Activated naive CD4-positive, alpha-beta T cell treated with anti-CD3 and anti-CD28 coated beads, Interleukin-2, amount 50 U/mL, for 16 hours (primary cell): ENCODE data around the gene THAP8.
"Not testable (repeated sequence)": the region's sequence is repeated elsewhere in the genome, so short reads cannot be mapped to it uniquely, and the experiment has no call there.

Source experiments
- DNase-seq: peaks from one replicate; pipeline ENCODE4 v3.0.0-alpha.2; 2020

The THAP8 gene

DNA sequence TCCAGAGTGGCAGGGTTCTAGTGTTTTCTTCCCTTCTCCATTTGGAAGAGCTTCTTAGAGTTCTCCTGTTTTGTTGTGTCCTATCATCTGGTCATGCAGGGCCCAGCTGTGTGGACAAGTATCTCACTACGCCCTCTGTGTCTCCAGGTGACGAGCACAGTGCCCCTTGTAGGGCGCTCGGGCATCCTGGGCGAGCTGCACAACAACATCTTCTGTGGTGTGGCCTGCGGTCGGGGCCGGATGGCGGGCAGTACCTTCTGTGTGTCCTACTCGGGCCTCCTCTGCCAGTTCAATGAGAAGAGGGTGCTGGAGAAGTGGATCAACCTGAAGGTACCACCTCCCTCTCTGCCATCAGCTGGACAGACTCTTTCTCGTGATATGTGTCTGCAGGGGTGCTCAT lies 13.6 kb upstream of the THAP8 start:
- no peak for DNase-seq

DNA sequence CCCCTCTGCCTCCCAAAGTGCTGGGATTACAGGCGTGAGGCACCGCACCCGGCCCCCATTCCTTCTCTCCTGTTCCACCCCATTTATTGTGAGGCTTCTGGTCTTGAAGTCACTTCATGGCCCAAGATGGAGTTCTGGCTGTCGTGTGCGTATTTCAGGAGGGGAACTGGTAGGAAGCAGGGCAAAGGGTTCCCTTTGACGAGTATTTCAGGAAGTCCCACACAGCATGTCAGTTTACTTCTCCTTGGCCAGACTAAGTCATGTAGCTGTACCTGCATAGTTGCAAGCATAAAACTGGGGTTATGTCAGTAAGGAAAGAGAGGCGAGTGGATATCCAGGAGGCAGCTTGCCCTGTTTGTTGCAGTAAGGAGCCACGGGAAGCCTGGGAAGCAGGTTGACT lies 10.7 kb upstream of the THAP8 start:
- no peak for DNase-seq

DNA sequence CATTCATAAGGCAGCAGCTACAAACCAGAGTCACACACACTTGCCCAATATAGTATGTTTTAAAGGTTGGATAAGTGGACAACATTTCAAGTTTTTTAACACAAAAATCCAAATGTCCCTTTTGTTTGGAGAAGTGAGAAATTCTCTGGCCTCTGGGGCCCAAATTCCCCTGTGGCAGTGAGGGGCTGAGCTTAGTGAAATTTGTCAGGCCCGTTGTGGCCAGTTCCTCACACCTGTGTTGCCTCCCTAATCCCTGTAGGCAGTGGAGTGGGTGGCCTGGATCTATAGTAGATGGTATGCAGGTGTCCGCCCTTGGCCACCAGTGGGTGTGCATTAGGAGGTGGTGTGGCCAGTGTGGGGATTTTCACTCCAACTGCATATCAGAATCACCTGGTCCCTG lies 7.3 kb upstream of the THAP8 start:
- DNase-seq, result no peak

DNA sequence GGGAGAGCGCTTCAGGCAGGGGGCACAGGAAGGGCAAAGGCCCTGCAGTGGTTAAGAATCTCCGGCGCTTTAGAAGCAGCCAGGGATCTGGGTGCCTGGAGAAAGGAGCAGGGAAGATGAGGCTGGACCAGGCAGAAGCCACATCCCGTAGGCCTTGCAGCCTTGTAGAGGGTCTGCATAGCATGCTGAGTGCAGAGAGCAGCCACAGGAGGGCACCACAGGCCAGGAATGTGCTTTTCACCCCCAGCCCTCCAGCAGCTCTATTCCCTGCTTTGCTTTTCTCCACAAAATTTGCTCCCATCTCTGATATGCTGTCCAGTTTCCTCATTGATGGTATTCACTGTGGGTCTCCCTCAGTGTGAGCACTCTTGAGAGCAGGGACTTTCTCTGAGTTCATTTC lies 6.3 kb upstream of the THAP8 start:
- peak; percentile 24 for DNase-seq

DNA sequence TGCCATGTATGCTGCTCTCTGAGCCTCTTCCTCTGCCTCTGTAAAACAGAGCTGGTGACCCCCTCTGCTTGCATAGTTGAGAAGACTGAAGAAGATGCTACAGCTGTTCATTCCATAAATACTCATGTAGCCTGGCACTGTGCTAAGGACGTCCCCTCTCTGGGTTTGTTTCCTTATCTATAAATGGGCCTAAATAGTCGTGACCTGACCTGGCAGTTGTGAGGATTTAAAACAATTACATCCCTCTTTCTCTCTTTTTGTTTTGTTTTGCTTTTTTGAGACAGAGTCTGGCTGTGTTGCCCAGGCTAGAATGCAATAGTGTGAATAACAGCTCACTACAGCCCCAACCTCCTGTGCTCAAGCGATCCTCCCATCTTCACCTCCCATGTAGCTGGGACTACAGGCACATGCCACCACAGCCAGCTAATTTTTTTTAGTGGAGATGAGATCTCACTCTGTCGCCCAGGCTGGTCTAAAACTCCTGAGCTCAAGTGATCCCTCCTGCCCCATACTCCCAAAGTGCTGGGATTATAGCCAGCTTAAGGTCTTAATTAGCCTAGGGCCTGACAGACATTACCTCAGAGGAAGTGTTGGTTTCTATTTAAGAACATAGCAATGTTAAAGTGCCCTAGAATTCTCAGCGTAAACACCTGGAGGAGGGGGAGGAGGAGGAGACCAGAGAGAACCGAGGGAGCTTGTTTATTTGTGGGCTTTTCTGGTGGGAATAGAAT lies 5.3 kb upstream of the THAP8 start:
- DNase-seq, result no peak

DNA sequence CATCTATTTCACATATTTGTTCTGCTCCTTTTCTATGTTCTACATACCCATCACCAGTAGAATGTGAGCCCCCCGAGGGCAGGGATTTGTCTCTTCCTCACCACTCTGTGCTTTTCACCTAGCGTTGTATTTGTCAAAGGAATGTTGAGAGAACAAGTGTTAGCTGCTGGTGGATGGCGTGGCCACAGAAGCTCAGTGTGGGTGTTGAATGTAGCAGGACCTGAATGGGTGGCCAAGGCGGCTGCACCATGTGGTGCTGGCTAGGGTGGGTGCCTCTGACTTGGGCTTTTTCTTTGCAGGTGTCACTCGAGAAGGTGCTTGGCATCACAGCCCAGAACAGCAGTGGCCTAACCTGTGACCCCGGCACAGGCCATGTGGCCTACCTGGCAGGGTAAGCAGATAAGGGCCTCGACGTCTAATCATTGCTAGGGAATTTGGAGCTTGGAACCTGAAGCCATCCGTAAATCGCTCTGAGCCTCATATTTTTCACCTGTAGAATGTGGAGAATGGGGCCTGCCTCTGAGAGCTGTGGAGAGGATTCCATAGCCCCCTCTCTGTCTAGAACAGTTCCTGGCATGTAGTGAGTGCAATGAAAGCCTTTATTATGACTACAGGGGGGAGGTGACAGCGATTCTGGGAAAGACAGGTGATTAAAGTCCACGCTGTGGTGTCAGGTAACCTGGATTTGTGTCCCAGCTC lies 4.5 kb upstream of the THAP8 start:
- no peak for DNase-seq

DNA sequence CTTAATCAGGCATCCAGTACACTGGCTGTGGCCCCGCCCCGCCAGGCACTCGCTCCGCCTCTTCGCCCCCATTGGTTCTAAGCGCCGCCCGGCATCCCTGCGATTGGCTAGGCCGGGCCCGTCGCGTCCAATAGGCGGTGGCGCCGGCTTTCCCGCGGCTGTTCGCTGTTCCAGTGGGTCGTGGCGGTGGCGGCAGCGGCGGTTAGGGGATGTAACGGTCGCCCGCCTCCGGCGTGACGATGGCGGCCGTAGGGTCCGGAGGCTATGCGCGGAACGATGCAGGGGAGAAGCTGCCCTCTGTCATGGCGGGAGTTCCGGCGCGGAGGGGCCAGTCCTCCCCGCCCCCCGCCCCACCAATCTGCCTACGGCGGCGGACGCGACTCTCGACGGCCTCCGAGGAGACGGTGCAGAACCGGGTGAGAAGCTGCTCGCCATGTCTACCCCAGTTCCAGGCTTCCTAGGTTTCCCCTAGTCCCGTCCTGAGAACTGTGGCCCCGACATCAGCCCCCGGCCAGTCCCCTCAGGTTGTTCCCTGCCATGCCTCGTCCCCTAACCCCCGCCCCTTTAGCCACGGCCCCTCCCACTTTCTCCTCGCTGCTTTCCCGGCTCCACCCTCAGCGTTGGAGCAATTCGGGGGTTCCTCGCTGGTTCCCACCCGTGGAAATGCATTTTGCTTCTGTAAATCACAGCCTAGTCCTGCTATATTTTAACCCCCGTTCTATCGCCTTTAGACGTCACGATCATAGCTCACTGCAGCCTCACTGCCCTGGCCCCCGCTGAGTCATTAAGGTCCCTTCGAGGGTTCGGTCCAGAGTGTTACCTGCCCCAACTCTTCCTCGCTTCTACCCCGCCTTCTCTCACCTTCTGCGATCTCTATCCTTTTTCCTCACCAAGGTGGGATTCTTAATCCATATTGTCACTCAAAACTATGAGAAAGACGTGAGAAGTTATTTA lies 925 bp upstream of the THAP8 start, which contains the start of gene WDR62:
WDR62 (plus strand) TSS at position 165 of the 954 bp plus-strand sequence; CDS start at position 240, 75 bp downstream.
- peak; percentile 96 for DNase-seq

DNA sequence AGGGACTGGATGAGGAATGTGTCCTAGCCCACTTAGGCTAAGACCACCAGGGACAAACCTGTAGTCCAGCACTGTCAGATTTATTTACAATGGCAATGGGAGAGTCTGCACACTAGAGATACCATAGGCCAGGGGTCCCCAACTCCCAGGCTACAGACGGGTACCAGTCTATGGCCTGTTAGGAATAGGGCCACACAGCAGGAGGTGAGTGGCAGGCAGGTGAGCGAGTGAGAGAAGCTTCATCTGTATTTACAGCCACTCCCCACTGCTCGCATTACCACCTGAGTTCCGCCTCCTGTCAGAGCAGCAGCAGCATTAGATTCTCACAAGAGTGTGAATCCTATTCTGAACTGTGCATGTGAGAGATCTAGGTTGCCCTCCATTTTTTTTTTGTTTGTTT lies 2.4 kb downstream of the THAP8 start:
- DNase-seq, result no peak

DNA sequence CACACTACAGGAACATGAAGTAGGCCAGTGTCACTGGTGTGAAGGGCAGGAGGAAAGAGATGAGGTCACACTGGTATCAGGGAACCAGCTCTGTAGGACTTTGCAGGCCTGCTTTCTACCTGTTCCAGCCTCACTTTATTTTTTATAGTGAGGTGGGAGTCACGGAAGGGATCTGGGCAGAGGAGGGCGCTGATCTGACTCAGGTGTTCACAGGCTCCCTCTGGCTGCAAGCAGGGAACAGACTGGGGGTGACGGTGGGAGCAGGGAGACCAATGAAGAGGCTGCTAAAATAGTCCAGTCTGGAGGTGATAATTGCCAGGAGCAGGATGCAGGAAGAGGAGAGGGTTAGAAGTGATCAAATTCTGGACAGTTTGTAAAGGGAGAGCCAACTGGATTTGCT lies 2.8 kb downstream of the THAP8 start:
- DNase-seq, result no peak

DNA sequence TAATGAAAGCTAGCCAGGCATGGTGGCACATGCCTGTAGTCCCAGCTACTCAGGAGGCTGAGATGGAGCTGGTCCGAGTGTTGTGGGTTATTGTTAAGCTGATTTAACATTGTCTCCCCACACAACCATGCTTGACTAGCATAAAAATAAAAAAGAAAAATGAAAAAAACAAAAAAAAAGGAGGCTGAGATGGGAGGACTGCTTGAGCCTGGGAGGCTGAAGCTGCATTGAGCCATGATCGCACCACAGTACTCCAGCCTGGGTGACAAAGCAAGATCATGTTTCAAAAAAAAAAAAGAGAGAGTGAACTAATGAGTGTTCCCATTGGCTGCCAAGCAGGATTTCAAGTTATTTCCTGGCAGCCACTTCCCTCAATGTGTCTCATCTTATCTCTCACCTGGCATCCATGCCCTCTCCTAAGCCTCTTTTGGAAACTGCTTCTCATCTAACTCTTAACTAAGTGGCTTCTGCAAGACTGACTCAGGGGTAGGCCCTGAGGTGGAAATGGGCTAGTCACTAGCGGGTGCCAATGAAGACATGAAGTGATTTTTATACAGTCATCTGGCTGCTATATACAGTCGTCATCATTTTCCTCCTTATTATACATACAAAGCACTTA lies 4.9 kb downstream of the THAP8 start:
- no peak for DNase-seq

DNA sequence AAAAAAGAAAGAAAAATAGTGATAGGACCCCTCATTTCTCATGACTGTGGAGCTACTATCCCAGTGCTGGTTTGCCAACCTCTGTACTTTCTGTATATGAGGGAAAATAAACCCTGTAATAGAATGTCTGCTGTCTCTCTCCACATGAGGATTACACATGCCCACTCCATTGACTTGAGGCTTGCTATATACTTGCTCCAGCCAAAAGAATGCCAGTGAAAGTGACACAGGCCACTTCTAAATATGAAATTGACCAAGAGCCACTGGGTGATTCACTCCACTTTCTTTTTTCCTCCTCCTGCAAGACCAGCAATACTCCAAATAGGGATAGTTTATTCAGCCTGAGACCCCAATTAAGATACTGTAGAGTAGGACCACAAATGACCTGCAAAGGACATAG lies 6.2 kb downstream of the THAP8 start:
- no peak for DNase-seq

DNA sequence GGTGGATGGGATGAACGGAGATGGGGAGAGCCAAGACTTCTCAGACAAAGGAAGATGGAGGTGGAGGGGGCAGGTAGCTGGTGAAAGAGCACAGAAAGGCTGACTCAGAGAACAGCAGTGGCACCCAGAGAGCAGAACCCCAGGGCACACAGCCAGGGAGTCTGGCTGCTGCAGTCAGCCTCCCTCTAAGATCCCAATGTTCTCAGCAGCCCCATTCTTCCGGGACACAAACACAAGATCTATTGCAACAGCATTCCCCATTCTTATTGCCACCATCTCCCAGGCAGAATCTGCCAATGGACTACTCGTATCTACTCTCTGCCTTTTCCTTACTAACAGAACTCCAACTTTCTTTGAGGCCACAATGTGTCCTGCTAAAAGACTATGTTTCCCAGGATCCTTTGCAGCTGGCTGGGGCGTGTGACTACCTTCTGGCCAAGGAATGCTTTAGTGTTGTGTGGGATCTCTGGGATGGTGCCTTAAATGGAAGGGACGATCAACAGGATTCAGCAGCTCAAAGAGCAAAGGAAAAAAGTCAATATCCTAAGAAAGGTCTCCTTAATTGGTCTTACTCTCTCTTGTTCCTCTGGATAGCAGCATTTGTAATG lies 7.5 kb downstream of the THAP8 start:
- no peak for DNase-seq

DNA sequence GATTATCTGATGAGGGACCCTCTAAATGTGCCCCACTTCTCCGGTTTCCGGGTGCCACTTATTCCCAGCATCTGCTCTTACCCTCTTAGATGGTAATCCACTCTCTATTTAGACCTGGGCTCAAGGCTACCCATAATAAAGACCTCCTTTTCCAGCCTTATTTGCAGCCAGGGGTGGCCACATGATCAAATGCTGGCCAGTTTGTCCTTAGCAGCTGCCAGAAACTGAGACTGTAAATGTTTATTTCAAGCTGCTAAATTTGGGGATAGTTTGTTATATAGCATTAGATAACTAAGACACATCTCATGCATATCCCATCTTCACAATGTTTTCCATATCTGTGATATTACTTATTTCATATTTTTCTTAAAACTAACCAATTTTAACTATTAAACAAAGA lies 10.1 kb downstream of the THAP8 start:
- no peak for DNase-seq

DNA sequence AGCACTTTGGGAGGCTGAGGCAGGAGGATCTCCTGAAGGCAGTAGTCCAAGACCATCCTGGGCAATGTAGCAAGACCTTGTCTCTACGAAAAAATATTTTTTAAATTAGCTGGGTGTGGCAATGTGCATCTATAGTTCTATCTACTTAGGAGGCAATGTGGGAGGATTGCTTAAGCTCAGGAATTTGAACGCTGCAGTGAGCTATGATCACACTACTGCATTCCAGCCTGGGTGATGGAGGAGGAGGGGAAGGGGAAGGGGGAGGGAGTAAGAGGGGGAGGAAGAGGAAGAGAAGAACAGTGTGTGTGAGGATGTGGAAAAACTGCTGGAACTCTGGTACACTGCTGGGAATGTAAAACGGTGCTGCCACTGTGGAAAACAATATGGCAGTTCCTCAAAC lies 12.3 kb downstream of the THAP8 start:
- no peak for DNase-seq

DNA sequence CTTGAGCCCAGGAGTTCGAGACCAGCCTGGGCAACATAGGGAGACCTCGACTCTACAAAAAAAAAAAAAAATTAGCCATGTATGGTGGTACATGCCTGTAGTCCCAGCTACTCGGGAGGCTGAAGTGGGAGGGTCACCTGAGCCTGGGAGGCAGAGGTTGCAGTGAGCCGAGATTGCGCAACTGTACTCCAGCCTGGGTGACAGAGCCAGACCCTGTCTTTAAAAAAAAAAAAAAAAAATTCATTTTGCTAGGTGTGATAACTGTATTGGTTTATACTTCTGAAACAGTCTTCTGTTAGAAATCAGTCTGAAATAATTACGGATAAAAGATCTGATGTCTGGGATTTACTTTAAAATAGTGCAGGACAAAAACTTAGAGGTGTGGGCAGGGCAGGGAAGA lies 13.0 kb downstream of the THAP8 start:
- DNase-seq, result not testable (repeated sequence)

DNA sequence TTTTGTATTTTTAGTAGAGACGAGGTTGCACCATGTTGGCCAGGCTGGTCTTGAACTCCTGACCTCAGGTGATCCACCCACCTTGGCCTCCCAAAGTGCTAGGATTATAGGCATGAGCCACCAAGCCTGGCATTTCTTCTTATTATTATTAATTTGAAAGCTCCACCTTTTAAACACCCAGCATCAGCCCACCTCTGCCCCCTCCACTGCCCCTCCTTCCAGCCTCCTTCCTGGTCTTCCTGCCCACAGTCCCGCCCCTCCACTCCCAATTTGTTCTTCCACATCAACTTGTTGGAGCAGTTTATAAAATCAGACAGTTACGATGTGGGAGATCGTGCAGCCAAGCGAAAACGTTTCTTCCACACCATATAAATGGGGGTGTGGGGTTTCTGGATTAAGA lies 13.6 kb downstream of the THAP8 start:
- DNase-seq, result no peak

DNA sequence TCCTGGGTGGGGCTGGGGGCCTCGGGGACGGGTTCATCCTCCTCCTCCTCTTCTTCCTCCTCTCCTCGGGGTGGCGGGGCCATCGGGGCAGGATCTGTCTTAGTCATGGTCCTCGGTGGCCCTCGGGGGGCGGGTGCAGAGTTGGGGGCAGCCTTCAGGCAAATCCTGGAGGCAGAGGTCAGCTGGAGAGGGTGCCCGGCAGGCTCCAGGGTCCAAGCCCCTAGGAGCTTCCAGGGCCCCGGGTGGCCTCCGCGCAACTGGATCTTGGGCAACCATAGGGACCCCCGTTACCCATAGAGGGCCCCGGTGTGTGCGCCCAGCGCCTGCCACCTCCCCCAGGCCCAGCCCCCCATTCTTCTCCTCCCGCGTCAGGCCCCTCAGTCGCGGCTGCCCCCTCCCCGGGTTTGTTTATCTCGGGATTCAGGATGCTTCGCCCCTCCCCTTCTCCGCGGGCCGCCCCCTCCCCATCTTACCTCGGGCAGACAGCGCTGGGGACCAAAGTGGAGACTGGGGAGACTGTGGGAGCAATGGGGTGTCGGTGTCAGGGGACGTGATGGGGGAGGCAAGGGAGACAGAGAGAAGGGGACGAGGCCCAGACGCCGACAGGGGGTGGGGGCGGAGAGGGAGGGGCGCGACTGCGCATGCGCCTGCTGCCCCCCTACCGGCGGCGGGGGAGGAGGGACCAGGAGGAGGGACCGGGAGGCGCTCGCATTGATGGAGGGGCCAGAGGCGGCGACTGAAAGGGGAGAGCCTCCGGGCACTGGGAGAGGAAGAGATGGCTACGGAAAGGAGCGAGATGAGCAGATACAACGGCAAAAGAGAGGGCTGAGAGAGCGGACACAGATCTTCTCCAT lies 21.6 kb downstream of the THAP8 start, which contains the start of gene CLIP3:
CLIP3 (minus strand) TSS at position 623 of the 854 bp plus-strand sequence; CDS start at position 107, 516 bp downstream.
- DNase-seq, result peak; percentile 54

DNA sequence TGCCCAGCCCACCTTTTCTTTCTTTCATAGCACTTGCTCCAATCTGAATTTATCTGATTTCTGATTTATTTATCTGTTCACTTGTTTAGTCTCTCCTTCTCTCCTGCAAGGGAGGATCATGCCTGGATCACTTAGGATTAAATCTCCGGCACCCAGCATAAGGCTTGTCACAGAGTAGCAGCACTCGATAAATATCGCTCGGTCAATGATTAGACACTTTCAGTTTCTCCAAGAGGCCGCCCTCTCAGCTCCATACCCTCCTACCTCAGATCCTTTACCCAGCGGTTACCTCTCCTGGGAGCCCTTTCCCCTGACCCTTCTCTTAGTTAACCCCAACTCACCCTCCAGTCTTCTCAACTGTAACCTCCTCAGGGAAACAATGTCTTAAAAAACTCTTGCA lies 22.8 kb downstream of the THAP8 start:
- DNase-seq, result no peak

DNA sequence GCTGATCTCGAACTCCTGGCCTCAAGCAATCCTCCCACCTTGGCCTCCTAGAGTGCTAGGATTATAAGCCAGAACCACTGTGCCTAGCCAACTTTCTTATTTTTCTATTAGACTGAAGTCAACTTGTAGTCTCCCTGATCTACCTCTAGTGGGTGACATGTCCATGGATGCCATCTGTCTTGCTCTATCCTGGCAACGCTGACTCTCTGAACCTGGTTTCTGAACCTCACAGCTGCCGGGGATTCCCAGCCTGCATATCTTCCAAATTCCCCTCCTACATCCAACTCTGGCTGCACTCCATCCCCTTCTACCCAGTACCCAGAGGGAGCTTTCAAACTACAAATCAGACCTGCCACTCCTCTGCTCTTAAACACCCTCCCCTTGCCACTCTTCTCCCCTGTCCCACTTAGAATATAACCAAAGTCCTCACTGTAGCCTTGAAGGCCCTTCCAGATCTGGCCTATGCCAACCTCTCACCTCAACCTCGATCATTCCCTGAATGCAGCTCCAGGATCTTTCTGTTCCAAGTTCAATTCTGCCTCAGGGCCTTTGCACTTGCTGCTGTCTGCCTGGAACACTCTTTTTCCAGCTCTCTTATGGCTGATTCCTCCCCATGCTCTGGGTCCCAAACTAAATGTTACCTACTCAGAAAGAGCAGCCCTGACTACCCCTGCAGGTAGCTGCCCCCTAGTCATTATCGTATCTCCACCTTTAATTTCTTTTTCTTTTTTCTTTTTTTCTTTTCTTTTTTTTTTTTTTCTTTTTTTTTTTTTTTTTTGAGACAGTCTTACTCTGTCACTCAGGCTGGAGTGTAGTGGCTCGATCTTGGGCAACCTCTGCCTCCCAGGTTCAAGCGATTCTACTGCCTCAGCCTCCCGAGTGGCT lies 23.6 kb downstream of the THAP8 start:
- no peak for DNase-seq

DNA sequence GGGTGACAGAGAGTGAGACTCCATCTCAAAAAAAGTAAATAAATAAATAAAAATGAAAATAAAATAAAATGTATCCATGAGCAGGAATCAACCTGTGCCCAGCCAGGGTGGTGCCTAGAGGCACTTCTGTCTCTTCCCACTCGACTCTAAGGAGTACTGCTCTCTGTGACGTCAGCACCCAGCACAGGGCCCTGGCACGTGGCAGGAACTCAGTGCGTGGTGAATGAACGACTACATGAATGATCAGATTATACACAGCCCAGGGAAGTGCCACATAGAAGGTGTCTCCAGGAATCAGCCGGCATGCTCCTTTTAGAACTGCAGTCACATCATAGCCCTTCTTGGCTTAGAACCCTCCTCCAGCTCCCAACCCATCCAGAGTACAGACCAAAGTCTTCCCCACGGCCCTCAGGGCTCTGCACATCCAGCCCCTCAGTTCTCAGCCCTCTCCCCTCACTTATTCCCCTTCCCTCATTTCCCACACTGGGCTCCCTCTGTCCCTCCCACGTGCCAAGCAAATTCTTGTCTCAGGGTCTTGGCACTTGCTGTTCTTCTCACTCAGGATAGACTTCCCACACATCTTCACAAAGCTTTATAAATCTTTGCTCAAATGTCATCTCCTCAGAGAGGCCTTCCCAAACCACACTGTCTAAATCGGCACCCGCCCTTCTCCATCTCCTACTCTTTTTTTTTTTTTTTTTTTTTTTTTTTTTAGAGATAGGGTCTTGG lies 25.6 kb downstream of the THAP8 start:
- DNase-seq, result no peak
